Stimulated activated CD8-positive, alpha-beta memory T cell treated with anti-CD3 and anti-CD28 coated beads, Interleukin-12 subunit alpha, Interleukin-12 subunit beta, amount 100 ng/mL, for 24 hours (primary cell): ENCODE measurements around the gene NPIPA1.
"Not testable (repeated sequence)": the region's sequence is repeated elsewhere in the genome, so short reads cannot be mapped to it uniquely, and the experiment has no call there.

ENCODE experiments used
- DNase-seq: peaks from one replicate; pipeline ENCODE4 v3.0.0-alpha.2; 2020; ENCODE audit errors: extremely low read depth

Gene NPIPA1

GRCh38 chr16:14930246-14930645 lies 7.0 kb upstream of the NPIPA1 start:
- not testable (repeated sequence) for DNase-seq

GRCh38 chr16:14930971-14931370 lies 6.3 kb upstream of the NPIPA1 start:
- DNase-seq = not testable (repeated sequence)

GRCh38 chr16:14932581-14933375 lies 4.5 kb upstream of the NPIPA1 start:
- DNase-seq = not testable (repeated sequence)

GRCh38 chr16:14937994-14938393 lies 751 bp downstream of the NPIPA1 start:
- not testable (repeated sequence) for DNase-seq

DNA sequence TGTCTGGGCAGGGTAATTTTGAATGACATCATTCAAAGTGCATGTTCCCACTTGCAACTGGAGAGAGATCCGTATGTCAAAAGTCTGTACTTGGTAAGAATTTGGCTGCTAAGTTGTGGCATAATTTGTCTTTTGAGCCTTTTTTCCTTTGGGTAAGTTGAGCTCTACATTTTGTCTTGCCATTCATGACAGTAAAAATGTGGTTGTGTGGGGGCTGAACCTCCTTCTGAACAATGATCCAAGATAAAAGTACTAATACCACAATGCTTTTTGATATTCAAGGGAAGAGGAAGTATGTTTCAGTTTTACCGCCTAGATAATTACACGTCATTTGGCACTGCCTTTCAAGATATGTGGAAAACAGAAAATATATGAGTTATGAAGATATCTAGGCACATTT lies 5.4 kb downstream of the NPIPA1 start:
- not testable (repeated sequence) for DNase-seq

GRCh38 chr16:14955546-14956231 lies 18.4 kb downstream of the NPIPA1 start:
- no peak for DNase-seq

- no peak for DNase-seq
These were observed 20.5 kb downstream of the NPIPA1 start for GRCh38 chr16:14957576-14958322.

DNA sequence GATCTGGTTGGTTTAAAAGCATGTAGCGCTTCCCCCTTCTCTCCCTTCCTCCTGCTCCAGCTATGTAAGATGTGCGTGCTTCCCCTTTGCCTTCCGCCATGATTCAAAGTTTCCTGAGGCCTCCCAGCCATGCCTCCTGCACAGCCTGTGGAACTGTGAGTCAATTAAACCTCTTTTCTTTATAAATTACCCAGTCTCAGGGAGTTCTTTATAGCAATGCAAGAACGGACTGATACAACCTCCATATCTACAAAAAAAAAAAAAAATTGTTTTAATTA lies 21.0 kb downstream of the NPIPA1 start:
- DNase-seq = no peak

GRCh38 chr16:14958970-14959369 lies 21.7 kb downstream of the NPIPA1 start:
- DNase-seq = no peak

DNA sequence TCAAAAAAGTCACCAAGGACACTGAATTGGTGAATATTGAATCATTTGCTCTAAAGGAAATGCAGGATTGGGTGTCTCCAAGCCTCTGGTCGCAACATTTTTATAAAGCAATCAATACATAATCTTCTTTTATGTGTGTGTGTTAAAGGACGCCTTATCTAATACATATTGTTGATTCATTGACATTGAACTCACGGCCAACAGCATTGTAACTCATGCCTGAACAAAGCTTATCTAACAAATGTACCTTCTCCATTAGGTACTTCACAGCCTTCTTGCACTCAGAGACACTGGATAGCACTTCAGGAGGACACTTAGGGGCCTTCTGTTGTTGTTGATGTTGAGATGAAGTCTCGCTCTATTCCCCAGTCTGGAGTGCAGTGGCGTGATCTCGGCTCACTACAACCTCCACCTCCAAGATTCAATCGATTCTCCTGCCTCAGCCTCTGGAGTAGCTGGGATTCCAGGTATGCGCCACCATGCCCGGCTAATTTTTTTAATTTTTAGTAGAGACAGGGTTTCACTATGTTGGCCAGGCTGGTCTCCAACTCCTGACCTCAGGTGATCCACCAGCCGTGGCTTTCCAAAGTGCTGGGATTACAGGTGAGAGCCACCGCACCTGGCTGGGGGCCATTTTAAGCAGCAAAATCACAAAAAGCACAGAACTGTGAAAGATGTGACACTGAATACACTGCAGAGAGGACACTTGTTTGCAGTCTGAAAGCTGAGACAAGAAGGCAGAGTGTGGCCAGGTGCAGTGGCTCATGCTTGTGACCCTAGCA lies 24.4 kb downstream of the NPIPA1 start:
- no peak for DNase-seq

DNA sequence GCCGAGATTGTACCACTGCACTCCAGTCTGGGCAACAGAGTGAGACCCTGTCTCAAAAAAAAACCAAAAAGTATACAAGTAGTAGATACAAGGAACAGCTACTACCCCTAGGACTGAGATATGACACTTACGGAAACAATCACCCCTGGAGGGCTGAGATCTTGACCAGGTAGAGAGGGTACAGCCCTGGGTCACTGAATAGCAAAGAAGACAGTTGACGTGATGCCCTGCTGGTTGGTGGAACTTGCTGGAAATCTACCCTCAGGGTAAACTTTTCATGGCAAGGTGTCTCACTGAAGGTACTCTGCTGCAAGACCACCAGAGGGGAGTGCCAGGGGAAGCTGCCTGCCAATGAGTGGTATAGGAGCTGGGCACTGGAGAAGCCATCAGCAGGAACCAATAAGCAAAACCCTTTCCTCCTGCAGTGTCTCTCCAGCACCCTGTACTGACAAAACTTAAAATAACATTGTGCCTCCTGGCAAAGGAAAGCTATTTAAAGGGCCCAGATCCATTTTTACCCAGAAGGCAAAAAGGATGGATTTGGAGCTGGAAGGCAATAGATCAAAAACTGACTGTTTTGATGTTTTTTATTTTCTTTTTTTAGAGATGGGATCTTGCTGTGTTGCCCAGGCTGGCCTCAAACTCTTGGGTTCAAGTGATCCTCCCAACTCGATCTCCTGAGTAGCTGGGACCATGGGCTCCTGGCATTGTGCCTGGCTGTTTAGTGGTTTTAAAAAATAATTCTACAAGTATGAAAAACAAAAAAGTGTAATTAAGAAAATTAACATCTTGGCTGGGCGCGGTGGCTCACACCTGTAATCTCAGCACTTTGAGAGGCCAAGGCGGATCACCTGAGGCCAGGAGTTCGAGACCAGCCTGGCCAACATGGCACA lies 26.3 kb downstream of the NPIPA1 start:
- DNase-seq = no peak

GRCh38 chr16:14965328-14965727 lies 28.1 kb downstream of the NPIPA1 start:
- no peak for DNase-seq

- not testable (repeated sequence) for DNase-seq
These were observed 32.6 kb downstream of the NPIPA1 start for GRCh38 chr16:14969795-14970194.

DNA sequence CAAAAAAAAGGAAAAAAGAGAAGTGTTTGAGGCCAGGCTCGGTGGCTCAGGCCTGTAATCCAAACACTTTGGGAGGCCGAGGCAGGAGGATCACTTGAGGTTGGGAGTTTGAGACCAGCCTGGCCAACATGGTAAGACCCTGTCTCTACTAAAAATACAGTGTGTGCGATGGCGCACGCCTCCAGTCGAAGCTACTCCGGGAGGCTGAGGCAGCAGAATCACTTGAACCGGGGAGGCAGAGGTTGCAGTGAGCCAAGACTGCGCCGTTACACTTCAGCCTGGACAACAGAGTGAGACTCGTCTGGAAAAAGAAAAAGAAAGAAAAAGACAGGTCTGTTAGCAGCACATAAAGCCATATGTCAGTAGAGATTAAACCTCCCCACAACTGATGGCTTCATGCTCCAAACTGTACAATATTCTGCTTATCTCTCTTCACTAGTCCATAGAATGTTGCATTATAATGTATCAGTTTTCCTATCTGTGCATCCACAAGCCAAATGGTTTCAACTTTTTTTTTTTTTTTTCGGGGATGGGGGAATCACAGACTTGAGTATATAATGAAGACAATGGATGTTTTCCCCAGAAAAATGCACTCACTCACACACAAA lies 34.5 kb downstream of the NPIPA1 start:
- not testable (repeated sequence) for DNase-seq

DNA sequence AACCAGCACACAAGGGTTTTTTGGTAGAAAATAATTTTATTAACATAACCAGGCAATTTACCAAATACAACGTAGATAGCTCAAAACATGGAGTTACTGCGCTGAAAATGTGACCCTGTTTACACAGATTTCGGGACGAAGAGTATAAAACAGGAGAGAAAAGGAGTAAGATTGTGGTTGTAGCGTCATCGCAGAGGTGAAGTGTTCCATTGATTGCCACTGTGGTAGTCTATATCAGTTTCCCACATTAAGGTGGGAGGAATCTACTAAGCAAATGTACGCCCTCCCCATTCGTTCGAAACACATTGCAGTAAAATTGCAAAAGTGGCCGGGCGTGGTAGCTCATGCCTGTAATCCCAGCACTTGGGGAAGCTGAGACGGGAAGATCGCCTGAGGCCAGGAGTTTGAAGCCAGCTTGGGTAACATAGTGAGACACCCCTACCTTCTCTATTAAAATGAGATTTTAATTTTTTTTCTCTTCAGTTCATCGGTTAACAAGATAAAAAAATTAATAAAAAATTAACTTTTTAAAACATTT lies 36.6 kb downstream of the NPIPA1 start:
- DNase-seq = not testable (repeated sequence)

DNA sequence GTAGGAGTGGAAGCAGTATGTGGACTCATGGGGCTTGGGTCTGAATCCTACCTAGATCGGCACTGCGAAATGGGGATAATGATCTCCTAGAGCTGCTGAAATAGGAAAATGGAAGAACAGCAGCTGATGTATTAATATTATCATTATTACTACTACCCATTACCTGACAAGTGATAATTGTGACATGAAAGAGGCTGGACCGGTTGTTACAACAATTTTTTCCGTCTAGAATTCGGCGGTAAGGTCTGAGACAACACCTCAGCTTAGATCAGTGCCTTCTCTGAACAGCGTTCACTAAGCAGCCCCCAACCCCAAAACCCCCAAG lies 37.0 kb downstream of the NPIPA1 start:
- DNase-seq = not testable (repeated sequence)

- DNase-seq = peak; percentile 91
These were observed 37.6 kb downstream of the NPIPA1 start, which contains the start of gene PDXDC1 for GRCh38 chr16:14974656-14975417. Gene PDXDC1, plus strand, starts transcription at chr16:14975026. Its CDS starts 174 bp downstream, at chr16:14975200.

- DNase-seq = peak; percentile 16
These were observed 38.4 kb downstream of the NPIPA1 start for GRCh38 chr16:14975418-14976194.
